Esophagus squamous epithelium (tissue), 5 donors: ENCODE results near the gene SDHB. TPM values are rescaled to one million over a fixed set of nuclear protein-coding genes. Genes with fewer than 3 reads are reported as not detected.

Experiments used
- DNase-seq: peaks from one replicate; lab custom pipeline; 2025; lab: John Stamatoyannopoulos, UW
- H3K27ac ChIP-seq, 4 donors: fragments of 200-600 bp; sonication (generic); one replicate each; pipeline ENCODE4 v1.5.1; 2016 to 2019; ENCODE audit warnings: mild to moderate bottlenecking in 1 of 4
- H3K27me3 ChIP-seq, 4 donors: fragments of 200-600 bp; sonication (generic); 1 replicate in 3 of 4; 2 replicates in 1 of 4; pipeline versions ENCODE4 v1.5.1 to v1.6.0; 2017 to 2021; ENCODE audit warnings: antibody characterized with exemption in 1 of 4
- H3K36me3 ChIP-seq, 3 donors: fragments of 200-600 bp; sonication (generic); one replicate each; pipeline ENCODE4 v1.5.1; 2016 to 2019
- H3K4me1 ChIP-seq, 3 donors: fragments of 200-600 bp; sonication (generic); one replicate each; pipeline ENCODE4 v1.5.1; 2017 to 2019
- H3K4me3 ChIP-seq, 4 donors: fragments of 200-600 bp; sonication (generic); 1 replicate in 3 of 4; 2 replicates in 1 of 4; pipeline ENCODE4 v1.5.1; 2016 to 2019; ENCODE audit warnings: mild to moderate bottlenecking in 2 of 4, moderate library complexity in 1 of 4
- H3K9me3 ChIP-seq, 3 donors: fragments of 200-600 bp; sonication (generic); one replicate each; pipeline ENCODE4 v1.5.1; 2016 to 2019
- POLR2A ChIP-seq, 4 donors: fragments of 450-650 bp; IDR thresholded peaks; one replicate each; pipeline ENCODE4 v1.6.1; 2017; ENCODE audit warnings: antibody characterized with exemption in 4 of 4, mild to moderate bottlenecking in 4 of 4, moderate library complexity in 3 of 4
- WGBS, 2 donors: methylation state at CpG; one replicate each; pipeline ENCODE4 v1.1.5; 2018; 5-methylcytosine and 5-hydroxymethylcytosine counted together
- intact Hi-C: fragments of 100-400 bp; cut with DNase I; formaldehyde crosslinking; loops from one replicate; pipeline ENCODE4 v1.15.0; 2022
- total RNA-seq, 4 donors: library from RNA; depleted of rRNA; stranded (reverse); fragments of >200 nt; gene quantifications; one replicate each; pipeline ENCODE4 v1.1.0, GENCODE V29; 2016
- TF ChIP-seq, protein P1 (sequence below), 6 experiments: fragments of 450-650 bp in 4 of 6; fragments of 200-600 bp in 2 of 6; sonication (generic) in 2 of 6; IDR thresholded peaks; one replicate each; pipeline ENCODE4 v1.5.1; 2016 to 2019; ENCODE audit warnings: antibody characterized with exemption in 6 of 6, mild to moderate bottlenecking in 4 of 6, moderate library complexity in 4 of 6
- donor health status: DM: yes; HTN: yes; CAD: no.

SDHB gene
- total RNA-seq, 4 donors from 2014 or later: 78.4 to 137 (median 119) TPM

DNA sequence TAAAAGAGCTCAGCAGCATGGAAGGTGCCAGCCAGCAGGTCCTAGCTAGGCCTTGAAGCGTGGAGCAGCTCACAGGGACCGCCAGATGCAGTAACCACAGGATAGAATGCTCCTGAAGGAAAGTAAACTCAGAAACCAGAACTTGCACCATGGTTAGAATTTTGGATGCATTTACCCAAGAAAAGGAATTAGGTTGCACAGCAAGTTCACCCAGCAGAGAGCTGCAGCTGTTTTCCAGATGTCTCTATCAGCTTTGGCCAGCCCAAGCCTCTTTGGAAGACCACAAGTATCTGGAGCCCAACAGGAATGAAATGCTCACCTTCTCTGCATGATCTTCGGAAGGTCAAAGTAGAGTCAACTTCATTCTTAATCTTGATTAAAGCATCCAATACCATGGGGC lies 21.1 kb downstream of the SDHB start:
- H3K4me3 ChIP-seq: no peak overlapping the region
- TF ChIP-seq POLR2A (IDR thresholded peaks at IDR 0.05): no peak
- TF ChIP-seq, protein P1, sequence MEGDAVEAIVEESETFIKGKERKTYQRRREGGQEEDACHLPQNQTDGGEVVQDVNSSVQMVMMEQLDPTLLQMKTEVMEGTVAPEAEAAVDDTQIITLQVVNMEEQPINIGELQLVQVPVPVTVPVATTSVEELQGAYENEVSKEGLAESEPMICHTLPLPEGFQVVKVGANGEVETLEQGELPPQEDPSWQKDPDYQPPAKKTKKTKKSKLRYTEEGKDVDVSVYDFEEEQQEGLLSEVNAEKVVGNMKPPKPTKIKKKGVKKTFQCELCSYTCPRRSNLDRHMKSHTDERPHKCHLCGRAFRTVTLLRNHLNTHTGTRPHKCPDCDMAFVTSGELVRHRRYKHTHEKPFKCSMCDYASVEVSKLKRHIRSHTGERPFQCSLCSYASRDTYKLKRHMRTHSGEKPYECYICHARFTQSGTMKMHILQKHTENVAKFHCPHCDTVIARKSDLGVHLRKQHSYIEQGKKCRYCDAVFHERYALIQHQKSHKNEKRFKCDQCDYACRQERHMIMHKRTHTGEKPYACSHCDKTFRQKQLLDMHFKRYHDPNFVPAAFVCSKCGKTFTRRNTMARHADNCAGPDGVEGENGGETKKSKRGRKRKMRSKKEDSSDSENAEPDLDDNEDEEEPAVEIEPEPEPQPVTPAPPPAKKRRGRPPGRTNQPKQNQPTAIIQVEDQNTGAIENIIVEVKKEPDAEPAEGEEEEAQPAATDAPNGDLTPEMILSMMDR (IDR thresholded peaks at IDR 0.05): no peak
- DNase-seq: no peak
- peaks cover 14 to 95% (median 26%) of the 10 kb centered on the region in 3 donors for H3K36me3 ChIP-seq
- no peaks in the 10 kb centered on the region for H3K27me3 ChIP-seq
- no peak overlapping the region for H3K27ac ChIP-seq
- H3K9me3 ChIP-seq: no peaks in the 10 kb centered on the region
- H3K4me1 ChIP-seq: no peaks in the 10 kb centered on the region
- intact Hi-C loops: no loop called here
- WGBS, 2 donors: 79 to 91% methylated on average over 3 of the region's 3 CpGs

GRCh38 chr1:17031436-17031835 lies 22.4 kb downstream of the SDHB start:
- no peaks in the 10 kb centered on the region for H3K4me1 ChIP-seq
- DNase-seq: no peak
- TF ChIP-seq, protein P1 (IDR thresholded peaks at IDR 0.05): no peak
- TF ChIP-seq POLR2A (IDR thresholded peaks at IDR 0.05): no peak
- 93 to 100% methylated on average over 4 of the region's 4 CpGs for WGBS, 2 donors
- H3K4me3 ChIP-seq: no peak overlapping the region
- peaks cover 20 to 98% (median 30%) of the 10 kb centered on the region in 3 donors for H3K36me3 ChIP-seq
- no peak overlapping the region for H3K27ac ChIP-seq
- intact Hi-C loops: no loop called here
- no peaks in the 10 kb centered on the region for H3K9me3 ChIP-seq
- no peaks in the 10 kb centered on the region for H3K27me3 ChIP-seq

DNA sequence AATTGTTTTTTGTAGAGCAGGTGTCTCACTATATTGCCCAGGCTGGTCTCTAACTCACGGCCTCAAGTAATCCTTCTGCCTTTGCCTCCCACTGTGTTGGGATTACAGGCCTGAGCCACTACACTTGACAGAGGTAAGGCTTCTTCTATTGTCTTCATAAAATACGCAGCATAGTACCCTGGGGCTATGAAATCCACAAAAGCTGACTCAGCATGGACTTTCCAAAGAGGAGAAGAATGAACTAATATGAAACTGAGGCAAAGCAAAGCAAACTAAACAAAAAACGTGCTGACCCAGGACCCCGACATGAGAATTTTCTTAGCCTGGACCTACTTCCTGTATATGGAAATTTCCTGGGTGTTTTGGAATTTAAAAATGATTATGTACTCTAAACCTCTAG lies 23.6 kb downstream of the SDHB start:
- TF ChIP-seq, protein P1 (IDR thresholded peaks at IDR 0.05): no peak
- TF ChIP-seq POLR2A (IDR thresholded peaks at IDR 0.05): no peak
- Histone ChIP-seq H3K4me3 (no peak overlapping the region), H3K9me3 (no peaks in the 10 kb centered on the region), H3K4me1 (no peaks in the 10 kb centered on the region), H3K27ac (no peak overlapping the region), H3K36me3 (peaks cover 20 to 99% (median 36%) of the 10 kb centered on the region in 3 donors), H3K27me3 (no peaks in the 10 kb centered on the region)
- 33 to 37% methylated on average over 4 of the region's 4 CpGs for WGBS, 2 donors
- intact Hi-C loops: no loop called here
- DNase-seq: no peak

GRCh38 chr1:17028662-17029188 lies 25.1 kb downstream of the SDHB start:
- Histone ChIP-seq H3K27ac (peak overlapping the region in 1 of 4 donors; percentile 5), H3K9me3 (no peaks in the 10 kb centered on the region), H3K27me3 (no peaks in the 10 kb centered on the region), H3K36me3 (peaks cover 30 to 100% (median 49%) of the 10 kb centered on the region in 3 donors), H3K4me3 (no peak overlapping the region), H3K4me1 (no peaks in the 10 kb centered on the region)
- DNase-seq: no peak
- intact Hi-C loops: no loop called here
- WGBS, 2 donors: 73 to 82% methylated on average over 5 of the region's 5 CpGs
- TF ChIP-seq, protein P1 (IDR thresholded peaks at IDR 0.05): no peak
- TF ChIP-seq POLR2A (IDR thresholded peaks at IDR 0.05): no peak

DNA sequence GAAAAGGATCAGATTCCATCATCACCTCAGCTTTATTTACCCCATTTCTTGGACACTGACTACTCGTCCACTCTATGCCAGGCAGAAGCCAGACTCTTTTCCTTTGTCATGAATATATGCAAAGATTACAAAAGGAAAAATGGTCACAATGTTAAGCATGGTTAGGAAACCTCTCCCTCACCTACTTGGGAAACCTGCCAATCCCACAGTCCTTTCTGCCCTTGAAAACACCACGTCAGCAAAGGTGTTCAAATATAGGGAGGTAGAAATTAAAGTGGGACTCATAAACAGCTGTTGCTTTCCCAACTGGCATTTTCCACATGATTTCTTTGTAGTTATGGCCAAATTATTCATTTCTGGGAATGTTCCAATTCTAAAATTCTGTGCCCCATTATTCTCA lies 25.9 kb downstream of the SDHB start:
- no peak for DNase-seq
- Histone ChIP-seq H3K9me3 (no peaks in the 10 kb centered on the region), H3K27me3 (no peaks in the 10 kb centered on the region), H3K36me3 (peaks cover 29 to 100% (median 57%) of the 10 kb centered on the region in 3 donors), H3K4me1 (no peaks in the 10 kb centered on the region), H3K27ac (no peak overlapping the region), H3K4me3 (no peak overlapping the region)
- intact Hi-C loops: no loop called here
- 57 to 64% methylated on average over 2 of the region's 2 CpGs for WGBS, 2 donors
- TF ChIP-seq POLR2A (IDR thresholded peaks at IDR 0.05): no peak
- TF ChIP-seq, protein P1 (IDR thresholded peaks at IDR 0.05): no peak
